GM12878 (cell line): ENCODE data around the gene UTS2R. TPM values are rescaled to one million over a fixed set of nuclear protein-coding genes. Genes with fewer than 3 reads are reported as not detected.

Experiments
- ATAC-seq: fragments of 200-7000 bp; cut with Tn5 transposase; 3 replicates; pipeline ENCODE4 v1.9.1; 2020; ENCODE audit warnings: mild to moderate bottlenecking, moderate library complexity
- BruUV-seq: library from RNA; stranded (reverse); fragments of 400-500 nt; replicated peaks from 2 replicates; lab custom pipeline; 2021; lab: Mats Ljungman, UMichigan
- CTCF ChIA-PET: fragments of 300-600 bp; sonication (Branson Sonifier 250); formaldehyde crosslinking; extraction: SDS; loops from one replicate; lab custom pipeline; 2021; ENCODE audit warnings: inconsistent platforms; lab: Yijun Ruan, JAX
- POLR2A ChIA-PET: fragments of 350-600 bp; formaldehyde crosslinking; extraction: SDS; loops from one replicate; lab custom pipeline; 2021; ENCODE audit warnings: inconsistent platforms; lab: Charles Lee
- RAD21 ChIA-PET: fragments of 300-600 bp; sonication (Branson Sonifier 250); formaldehyde crosslinking; loops from one replicate; lab custom pipeline; 2023; ENCODE audit warnings: antibody characterized with exemption; ENCODE audit not compliant: unreplicated experiment; lab: Charles Lee
- SMC1A ChIA-PET: fragments of 300-600 bp; sonication (Branson Sonifier 250); formaldehyde crosslinking; loops from one replicate; lab custom pipeline; 2023; ENCODE audit not compliant: unreplicated experiment, uncharacterized antibody; lab: Charles Lee
- DNase-seq: peaks from one replicate; pipeline ENCODE4 v3.0.0-alpha.2; 2011; ENCODE audit warnings: low read depth, low spot score
- FAIRE-seq: peaks from 3 replicates; lab custom pipeline; 2011; peaks lifted over from hg19 to GRCh38; lab: Jason Lieb, UNC
- H2AFZ ChIP-seq: 2 replicates; pipeline ENCODE4 v1.6.0; 2011; ENCODE audit warnings: low read depth, low read length, control low read depth; ENCODE audit not compliant: control insufficient read depth
- H3K27ac ChIP-seq: 2 replicates; pipeline ENCODE4 v1.5.1; 2011; ENCODE audit warnings: control low read depth; ENCODE audit not compliant: control insufficient read depth, insufficient read depth
- H3K27me3 ChIP-seq, 2 experiments: replicated peaks in 1 of 2; 2 replicates each; pipeline versions ENCODE4 v1.6.0 to v1.6.1; 2011; ENCODE audit warnings: low read length in 1 of 2; ENCODE audit not compliant: control insufficient read depth in 2 of 2, insufficient read depth in 2 of 2
- H3K36me3 ChIP-seq, 2 experiments: 2 replicates each; pipeline ENCODE4 v1.5.1; 2011; ENCODE audit warnings: low read length in 1 of 2; ENCODE audit not compliant: control insufficient read depth in 2 of 2, insufficient read depth in 2 of 2
- H3K4me1 ChIP-seq: 2 replicates; pipeline ENCODE4 v1.6.1; 2011; ENCODE audit warnings: mild to moderate bottlenecking, low read length, moderate library complexity, mixed read lengths; ENCODE audit not compliant: control insufficient read depth, insufficient read depth
- H3K4me2 ChIP-seq: 2 replicates; pipeline ENCODE4 v1.6.0; 2011; ENCODE audit warnings: control low read depth; ENCODE audit not compliant: control insufficient read depth, insufficient read depth
- H3K4me3 ChIP-seq: fragments of 200-600 bp; sonication (generic); 2 replicates; pipeline ENCODE4 v1.5.1; 2016
- H3K79me2 ChIP-seq: 2 replicates; pipeline ENCODE4 v1.6.0; 2011; ENCODE audit warnings: low read length; ENCODE audit not compliant: control insufficient read depth, insufficient read depth
- H3K9ac ChIP-seq: 2 replicates; pipeline ENCODE4 v1.8.0; 2011; ENCODE audit warnings: low read length, control low read depth, mixed read lengths; ENCODE audit not compliant: control insufficient read depth, insufficient read depth
- H3K9me3 ChIP-seq: replicated peaks from 3 replicates; pipeline ENCODE4 v1.5.1; 2011; ENCODE audit warnings: mild to moderate bottlenecking, low read length; ENCODE audit not compliant: control insufficient read depth, insufficient read depth
- H4K20me1 ChIP-seq: 2 replicates; pipeline ENCODE4 v1.6.0; 2011; ENCODE audit not compliant: control insufficient read depth, insufficient read depth
- BMI1 ChIP-seq: fragments of 450-650 bp; IDR thresholded peaks from 2 replicates; pipeline ENCODE4 v1.6.1; 2016; ENCODE audit warnings: mild to moderate bottlenecking, moderate library complexity, borderline replicate concordance
- FOXK2 ChIP-seq: fragments of 450-650 bp; IDR thresholded peaks from 2 replicates; pipeline ENCODE4 v1.6.1; 2017; ENCODE audit warnings: mild to moderate bottlenecking, moderate library complexity
- HDAC2 ChIP-seq: fragments of 200-600 bp; sonication (generic); IDR thresholded peaks from 2 replicates; pipeline ENCODE4 v1.6.1; 2017
- KLF5 ChIP-seq: fragments of 450-650 bp; IDR thresholded peaks from 2 replicates; pipeline ENCODE4 v1.6.1; 2014; ENCODE audit warnings: mild to moderate bottlenecking; ENCODE audit not compliant: partially characterized antibody
- SPI1 ChIP-seq: IDR thresholded peaks from 2 replicates; pipeline ENCODE4 v1.6.1; 2011; ENCODE audit warnings: low read depth, mild to moderate bottlenecking, low read length, moderate library complexity, borderline replicate concordance; ENCODE audit not compliant: insufficient read depth
- ZNF24 ChIP-seq: fragments of 450-650 bp; IDR thresholded peaks from 2 replicates; pipeline ENCODE4 v1.6.1; 2017; ENCODE audit warnings: antibody characterized with exemption, mild to moderate bottlenecking
- WGBS: methylation state at CpG from one replicate; pipeline ENCODE4 v1.1.6; 2016; ENCODE audit warnings: low lambda C conversion rate; ENCODE audit not compliant: insufficient replicate concordance, insufficient coverage; ENCODE audit errors: missing lambda C conversion rate; 5-methylcytosine and 5-hydroxymethylcytosine counted together
- in situ Hi-C: fragments of 300-500 bp; cut with MboI; formaldehyde crosslinking; loops from 9 replicates; pipeline ENCODE4 v1.14.3; 2018; ENCODE audit warnings: mixed read lengths
- intact Hi-C: fragments of 100-400 bp; cut with micrococcal nuclease; formaldehyde crosslinking; loops from one replicate; pipeline ENCODE4 v1.14.2; 2022; ENCODE audit not compliant: unreplicated experiment
- polyA plus RNA-seq, 11 experiments: library from polyadenylated mRNA; depleted of rRNA in 4 of 11; unstranded in 6 of 11; stranded (reverse) in 5 of 11; fragments of >200 nt; fragmentation: Nextera tagmentation in 4 of 11; fragmentation: Illumina TruSeq in 1 of 11; extraction: Ambion mirVana in 4 of 11; extraction: Trizol in 1 of 11; gene quantifications; 1 replicate in 1 of 11; 2 replicates in 10 of 11; pipeline versions ENCODE4 v1.2.1 to v1.2.3, GENCODE V29; 2011 to 2016; ENCODE audit warnings: inconsistent platforms in 2 of 11, missing spikeins in 2 of 11, low read depth in 1 of 11
- total RNA-seq, 4 experiments: library from RNA; depleted of rRNA in 3 of 4; stranded (reverse); fragments of >200 nt in 3 of 4; fragmentation: Illumina TruSeq in 1 of 4; extraction: Trizol in 1 of 4; gene quantifications; 2 replicates each; pipeline versions ENCODE4 v1.2.1 to v1.2.3, GENCODE V29; 2013 to 2021
- TF ChIP-seq, protein P1 (sequence below): IDR thresholded peaks from 2 replicates; pipeline ENCODE4 v1.6.1; 2012; ENCODE audit warnings: low read depth, low read length, improper control_type of control experiment

The UTS2R gene
- total and polyA plus RNA-seq, 10 of the 15 experiments (the other 5 are each of a cell fraction or from before 2014, with no cell fraction given): 0.04 to 0.36 (median 0.11) TPM; not detected in 6

DNA sequence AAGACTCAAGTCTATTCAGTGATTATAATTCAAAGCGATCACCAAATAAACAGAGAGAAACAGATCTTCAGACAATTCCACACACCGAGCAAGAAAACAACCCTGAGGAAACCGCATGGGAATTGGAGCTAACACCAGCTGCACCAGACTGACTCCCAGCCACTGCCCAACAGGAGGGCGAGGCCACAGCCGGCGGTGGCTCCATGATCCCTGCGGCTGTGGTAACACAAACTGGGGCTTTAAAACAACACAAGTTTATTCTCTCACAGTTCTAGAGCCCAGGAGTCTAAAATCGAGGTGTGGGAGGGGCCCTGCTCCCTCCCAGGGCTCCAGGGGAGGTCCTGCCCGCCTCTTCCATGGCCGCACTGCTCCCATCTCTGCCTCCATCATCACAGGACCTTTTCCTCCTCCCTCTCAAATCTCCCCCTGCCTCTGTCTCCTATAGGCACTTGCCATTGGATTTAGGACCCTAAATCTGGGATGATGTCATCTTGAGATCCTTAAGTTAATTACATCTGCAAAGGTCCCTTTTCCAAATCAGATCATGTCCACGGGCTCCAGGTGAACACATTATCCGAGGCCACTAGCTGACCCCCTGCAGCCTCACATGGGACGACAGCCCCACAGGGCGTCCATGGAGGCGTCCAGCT, 36.8 kb downstream of the UTS2R start:
- in situ Hi-C loops: loop anchor here (5.0 kb wide), 1 partner anchor 56 kb away; no protein-coding TSS in a partner anchor
- no peaks in the 10 kb centered on the region for H4K20me1 ChIP-seq
- DNase-seq: no peak
- POLR2A ChIA-PET: no interaction called here
- H2AFZ ChIP-seq: no peak overlapping the region
- no peak for ATAC-seq
- H3K9ac ChIP-seq: no peak overlapping the region
- no peaks in the 10 kb centered on the region for H3K27me3 ChIP-seq
- no peak for TF ChIP-seq BMI1
- no peak for TF ChIP-seq KLF5
- no peak for TF ChIP-seq HDAC2
- no peak for TF ChIP-seq SPI1
- TF ChIP-seq FOXK2: no peak
- TF ChIP-seq, protein P1, sequence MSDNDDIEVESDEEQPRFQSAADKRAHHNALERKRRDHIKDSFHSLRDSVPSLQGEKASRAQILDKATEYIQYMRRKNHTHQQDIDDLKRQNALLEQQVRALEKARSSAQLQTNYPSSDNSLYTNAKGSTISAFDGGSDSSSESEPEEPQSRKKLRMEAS: no peak
- TF ChIP-seq ZNF24: no peak
- TF ChIP-seq, all 136 proteins: peak for 0
- no peak overlapping the region for H3K4me2 ChIP-seq
- no peaks in the 10 kb centered on the region for H3K79me2 ChIP-seq
- H3K4me1 ChIP-seq: no peaks in the 10 kb centered on the region
- H3K9me3 ChIP-seq: no peaks in the 10 kb centered on the region
- no peak overlapping the region for H3K4me3 ChIP-seq
- CTCF ChIA-PET: interaction anchor here (0.7 kb wide), 1 partner anchor 35 kb away, joined by 4 read pairs; no protein-coding TSS in a partner anchor
- RAD21 ChIA-PET: no interaction called here
- WGBS: 95% methylated on average over 15 of the region's 15 CpGs
- no peak for FAIRE-seq
- SMC1A ChIA-PET: interaction anchor here (1.2 kb wide), 1 partner anchor 59 kb away, joined by 4 read pairs; no protein-coding TSS in a partner anchor
- H3K36me3 ChIP-seq: peaks cover 0 to 11% of the 10 kb centered on the region in 2 experiments; a peak in 2 of 4 replicates
- BruUV-seq: no TSS peak
- intact Hi-C loops: no loop called here
- H3K27ac ChIP-seq: no peak overlapping the region
